ENCODE results near the gene NIPAL3.

- TF ChIP-seq EZH2 (IDR thresholded peaks at IDR 0.05) (no peak), CTCF (IDR thresholded peaks at IDR 0.05 in 2 of 3, conservative IDR thresholded peaks at IDR 0.05 in 1 of 3; ENCODE audit: borderline replicate concordance in 1 of 3, insufficient read depth in 1 of 3, low read depth in 2 of 3, low read length in 2 of 3) (no peak), CBX3 (IDR thresholded peaks at IDR 0.05; ENCODE audit: low read depth) (no peak), FOSL1 (IDR thresholded peaks at IDR 0.05; ENCODE audit: low read depth) (no peak), POLR2A (IDR thresholded peaks at IDR 0.05; ENCODE audit: borderline replicate concordance, extremely low read depth, insufficient read depth, insufficient read length) (no peak), ZBTB33 (IDR thresholded peaks at IDR 0.05; ENCODE audit: extremely low read depth, insufficient replicate concordance, low read length) (no peak), TCF7L2 (IDR thresholded peaks at IDR 0.05; ENCODE audit: borderline replicate concordance, extremely low read depth, insufficient read depth, insufficient read length) (no peak), YY1 (IDR thresholded peaks at IDR 0.05; ENCODE audit: extremely low read depth, insufficient replicate concordance, low read depth, low read length) (no peak), MAX (IDR thresholded peaks at IDR 0.05) (no peak; the same call in 1 of the 2 replicates), POLR2AphosphoS5 (IDR thresholded peaks at IDR 0.05; ENCODE audit: low read depth, low read length) (no peak), EZH2phosphoT487 (IDR thresholded peaks at IDR 0.05; ENCODE audit: borderline replicate concordance) (no peak), ELF1 (IDR thresholded peaks at IDR 0.05; ENCODE audit: borderline replicate concordance, low read depth) (no peak)
- TF ChIP-seq, protein P1, sequence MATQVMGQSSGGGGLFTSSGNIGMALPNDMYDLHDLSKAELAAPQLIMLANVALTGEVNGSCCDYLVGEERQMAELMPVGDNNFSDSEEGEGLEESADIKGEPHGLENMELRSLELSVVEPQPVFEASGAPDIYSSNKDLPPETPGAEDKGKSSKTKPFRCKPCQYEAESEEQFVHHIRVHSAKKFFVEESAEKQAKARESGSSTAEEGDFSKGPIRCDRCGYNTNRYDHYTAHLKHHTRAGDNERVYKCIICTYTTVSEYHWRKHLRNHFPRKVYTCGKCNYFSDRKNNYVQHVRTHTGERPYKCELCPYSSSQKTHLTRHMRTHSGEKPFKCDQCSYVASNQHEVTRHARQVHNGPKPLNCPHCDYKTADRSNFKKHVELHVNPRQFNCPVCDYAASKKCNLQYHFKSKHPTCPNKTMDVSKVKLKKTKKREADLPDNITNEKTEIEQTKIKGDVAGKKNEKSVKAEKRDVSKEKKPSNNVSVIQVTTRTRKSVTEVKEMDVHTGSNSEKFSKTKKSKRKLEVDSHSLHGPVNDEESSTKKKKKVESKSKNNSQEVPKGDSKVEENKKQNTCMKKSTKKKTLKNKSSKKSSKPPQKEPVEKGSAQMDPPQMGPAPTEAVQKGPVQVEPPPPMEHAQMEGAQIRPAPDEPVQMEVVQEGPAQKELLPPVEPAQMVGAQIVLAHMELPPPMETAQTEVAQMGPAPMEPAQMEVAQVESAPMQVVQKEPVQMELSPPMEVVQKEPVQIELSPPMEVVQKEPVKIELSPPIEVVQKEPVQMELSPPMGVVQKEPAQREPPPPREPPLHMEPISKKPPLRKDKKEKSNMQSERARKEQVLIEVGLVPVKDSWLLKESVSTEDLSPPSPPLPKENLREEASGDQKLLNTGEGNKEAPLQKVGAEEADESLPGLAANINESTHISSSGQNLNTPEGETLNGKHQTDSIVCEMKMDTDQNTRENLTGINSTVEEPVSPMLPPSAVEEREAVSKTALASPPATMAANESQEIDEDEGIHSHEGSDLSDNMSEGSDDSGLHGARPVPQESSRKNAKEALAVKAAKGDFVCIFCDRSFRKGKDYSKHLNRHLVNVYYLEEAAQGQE (IDR thresholded peaks at IDR 0.05; ENCODE audit: low read depth) = no peak
Observed at GRCh38 chr1:24374891-24375786, 40.5 kb upstream of the NIPAL3 start.

Measured in HCT116 (cell line).